OCI-LY1 (cell line): Measurements from ENCODE around the gene PTPRT.

Experiments
- H2AFZ ChIP-seq: fragments of 200-600 bp; sonication (generic), shearing (Covaris generic); 2 replicates; pipeline ENCODE4 v1.6.0; 2014; ENCODE audit warnings: antibody characterized with exemption, mild to moderate bottlenecking, low read length
- H3F3A ChIP-seq: fragments of 200-600 bp; sonication (generic), shearing (Covaris generic); 2 replicates; pipeline ENCODE4 v1.6.0; 2014; ENCODE audit warnings: mild to moderate bottlenecking, antibody characterized with exemption, low read length, moderate library complexity; ENCODE audit not compliant: insufficient read depth
- H3K27ac ChIP-seq: fragments of 200-600 bp; sonication (generic); 2 replicates; pipeline ENCODE4 v1.5.1; 2014; ENCODE audit warnings: low read length, mixed run types, mild to moderate bottlenecking, low read depth; ENCODE audit not compliant: poor library complexity, severe bottlenecking
- H3K27me3 ChIP-seq: fragments of 200-600 bp; sonication (generic); 2 replicates; pipeline ENCODE4 v1.6.0; 2014; ENCODE audit warnings: antibody characterized with exemption, mild to moderate bottlenecking, low read length, moderate library complexity; ENCODE audit not compliant: insufficient read depth
- H3K36me3 ChIP-seq: fragments of 200-600 bp; sonication (generic); 2 replicates; pipeline ENCODE4 v1.6.1; 2014; ENCODE audit warnings: mild to moderate bottlenecking, antibody characterized with exemption, low read length, moderate library complexity, mixed read lengths; ENCODE audit not compliant: insufficient read depth
- H3K4me1 ChIP-seq: fragments of 200-600 bp; sonication (generic); 2 replicates; pipeline ENCODE4 v1.5.1; 2014; ENCODE audit warnings: mild to moderate bottlenecking, low read length, moderate library complexity; ENCODE audit not compliant: insufficient read depth, severe bottlenecking
- H3K4me2 ChIP-seq: fragments of 200-600 bp; sonication (generic), shearing (Covaris generic); 2 replicates; pipeline ENCODE4 v1.6.1; 2014; ENCODE audit warnings: low read length
- H3K4me3 ChIP-seq: fragments of 200-600 bp; sonication (generic); 2 replicates; pipeline ENCODE4 v1.5.1; 2014; ENCODE audit warnings: low read length, low read depth, mild to moderate bottlenecking, mixed read lengths; ENCODE audit not compliant: poor library complexity, severe bottlenecking
- H3K79me2 ChIP-seq: fragments of 200-600 bp; shearing (Covaris generic); 2 replicates; pipeline ENCODE4 v1.6.1; 2016; ENCODE audit warnings: mixed run types, low read length, mixed read lengths; ENCODE audit not compliant: insufficient read depth
- H3K9ac ChIP-seq: fragments of 200-600 bp; sonication (generic), shearing (Covaris generic); 2 replicates; pipeline ENCODE4 v1.6.1; 2014; ENCODE audit warnings: mild to moderate bottlenecking, low read length, mixed read lengths
- H3K9me2 ChIP-seq: fragments of 200-600 bp; sonication (generic), shearing (Covaris generic); 2 replicates; pipeline ENCODE4 v1.6.1; 2014; ENCODE audit warnings: low read depth, mild to moderate bottlenecking, low read length, mixed read lengths
- H3K9me3 ChIP-seq: fragments of 200-600 bp; shearing (Covaris generic); 2 replicates; pipeline ENCODE4 v1.6.1; 2014; ENCODE audit warnings: low read length, mixed read lengths
- H4K20me1 ChIP-seq: fragments of 200-600 bp; sonication (generic), shearing (Covaris generic); 2 replicates; pipeline ENCODE4 v1.6.0; 2016; ENCODE audit warnings: mild to moderate bottlenecking, low read length; ENCODE audit not compliant: insufficient read depth
- CTCF ChIP-seq: fragments of 200-600 bp; sonication (generic), shearing (Covaris generic); IDR thresholded peaks from 2 replicates; pipeline ENCODE4 v1.5.1; 2017; ENCODE audit warnings: mild to moderate bottlenecking, antibody characterized with exemption, low read length, moderate library complexity, mixed read lengths
- EZH2 ChIP-seq: fragments of 200-600 bp; sonication (generic), shearing (Covaris generic); IDR thresholded peaks from 2 replicates; pipeline ENCODE4 v1.8.0; 2017; ENCODE audit warnings: borderline replicate concordance, mixed run types, mild to moderate bottlenecking, antibody characterized with exemption, low read length, moderate library complexity, mixed read lengths

Gene PTPRT

GRCh38 chr20:43029176-43029575 is 160.5 kb downstream of the PTPRT start:
- H3K36me3 ChIP-seq: no peaks in the 10 kb centered on the region
- no peaks in the 10 kb centered on the region for H3K4me1 ChIP-seq
- H3K4me3 ChIP-seq: no peak overlapping the region
- H3K27ac ChIP-seq: no peak overlapping the region
- no peaks in the 10 kb centered on the region for H3K27me3 ChIP-seq
- no peaks in the 10 kb centered on the region for H3F3A ChIP-seq
- H3K4me2 ChIP-seq: no peak overlapping the region
- H2AFZ ChIP-seq: no peak overlapping the region
- no peaks in the 10 kb centered on the region for H4K20me1 ChIP-seq
- TF ChIP-seq CTCF: no peak
- H3K9ac ChIP-seq: no peak overlapping the region
- H3K9me2 ChIP-seq: no peaks in the 10 kb centered on the region
- H3K9me3 ChIP-seq: no peaks in the 10 kb centered on the region
- H3K79me2 ChIP-seq: no peaks in the 10 kb centered on the region

GRCh38 chr20:43028470-43028869 is 161.2 kb downstream of the PTPRT start:
- Histone ChIP-seq H3K27me3 (no peaks in the 10 kb centered on the region), H3K9ac (no peak overlapping the region), H3F3A (no peaks in the 10 kb centered on the region), H3K9me3 (no peaks in the 10 kb centered on the region), H2AFZ (no peak overlapping the region), H4K20me1 (no peaks in the 10 kb centered on the region), H3K27ac (no peak overlapping the region), H3K36me3 (no peaks in the 10 kb centered on the region), H3K4me1 (no peaks in the 10 kb centered on the region), H3K79me2 (no peaks in the 10 kb centered on the region), H3K4me3 (no peak overlapping the region), H3K9me2 (no peaks in the 10 kb centered on the region), H3K4me2 (no peak overlapping the region)
- TF ChIP-seq CTCF (no peak), EZH2 (no peak)

GRCh38 chr20:43023836-43024235 is 165.9 kb downstream of the PTPRT start:
- TF ChIP-seq EZH2 (no peak), CTCF (no peak)
- no peaks in the 10 kb centered on the region for H3K79me2 ChIP-seq
- no peak overlapping the region for H3K9ac ChIP-seq
- H3K4me1 ChIP-seq: no peaks in the 10 kb centered on the region
- H3K4me2 ChIP-seq: no peak overlapping the region
- no peak overlapping the region for H3K27ac ChIP-seq
- H3K27me3 ChIP-seq: no peaks in the 10 kb centered on the region
- H3F3A ChIP-seq: no peaks in the 10 kb centered on the region
- no peak overlapping the region for H2AFZ ChIP-seq
- no peaks in the 10 kb centered on the region for H3K9me2 ChIP-seq
- no peaks in the 10 kb centered on the region for H3K36me3 ChIP-seq
- H3K9me3 ChIP-seq: no peaks in the 10 kb centered on the region
- no peaks in the 10 kb centered on the region for H4K20me1 ChIP-seq
- H3K4me3 ChIP-seq: no peak overlapping the region
